ENCODE results near the gene ECT2L. TPM values are rescaled to one million over a fixed set of nuclear protein-coding genes. Genes with fewer than 3 reads are reported as not detected.

The ECT2L gene
- total and polyA plus RNA-seq, 2 of the 4 experiments (the other 2 are of a cell fraction) = not detected

DNA sequence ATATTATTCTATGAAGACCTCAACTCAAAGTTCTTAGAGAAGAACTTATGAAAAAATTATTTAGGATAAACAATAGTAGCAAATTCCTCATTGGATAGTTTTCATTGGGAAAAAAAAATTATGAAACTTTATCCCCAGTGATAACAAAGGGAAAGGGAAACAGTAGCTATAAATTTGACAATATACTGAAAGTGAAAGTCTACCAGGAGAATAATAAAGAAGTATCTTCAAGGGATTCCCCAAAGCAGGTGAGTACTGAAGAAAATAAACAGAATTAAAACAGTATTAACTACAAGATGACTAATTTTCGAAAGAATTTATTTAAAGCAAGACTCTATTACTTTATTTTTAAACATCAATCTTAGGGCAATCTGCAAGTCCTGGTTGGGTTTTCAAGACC lies 135.8 kb downstream of the ECT2L start:
- Histone ChIP-seq H3K9ac (ENCODE audit: low read depth, low read length) (no peak overlapping the region), H2AFZ (replicated peaks; ENCODE audit: low read length, poor library complexity) (no peak overlapping the region), H3K9me1 (ENCODE audit: insufficient read depth, low read length) (no peaks in the 10 kb centered on the region), H2BK20ac (ENCODE audit: low read depth, low read length) (no peak overlapping the region), H3K4ac (ENCODE audit: low read depth, low read length) (no peak overlapping the region), H4K91ac (ENCODE audit: insufficient read depth, low read depth, low read length) (no peak overlapping the region), H2BK15ac (ENCODE audit: low read depth, low read length) (no peak overlapping the region), H3K4me1 (ENCODE audit: control insufficient read depth, insufficient read depth, low read length) (no peaks in the 10 kb centered on the region), H2BK5ac (ENCODE audit: low read depth, low read length, poor library complexity, severe bottlenecking) (no peak overlapping the region), H3K4me2 (ENCODE audit: low read depth, low read length) (no peak overlapping the region), H3K9me3 (ENCODE audit: control insufficient read depth, insufficient read depth, low read length) (no peaks in the 10 kb centered on the region), H3K18ac (ENCODE audit: low read depth, low read length) (no peak overlapping the region), H3K56ac (ENCODE audit: extremely low read depth, insufficient read depth, low read length) (no peak overlapping the region), H3K4me3 (ENCODE audit: insufficient read depth, low read depth, low read length) (no peak overlapping the region), H4K8ac (ENCODE audit: low read depth in 2 of 2, low read length in 2 of 2) (no peak overlapping the region), H2AK5ac (ENCODE audit: low read depth, low read length) (no peak overlapping the region), H3K23ac (ENCODE audit: low read depth, low read length) (no peak overlapping the region), H3K14ac (replicated peaks; ENCODE audit: low read depth, low read length) (no peak overlapping the region), H3K36me3 (ENCODE audit: control insufficient read depth, insufficient read depth, low read length) (peaks cover 3% of the 10 kb centered on the region; the same call in 1 of the 2 replicates), H4K5ac (ENCODE audit: low read depth, low read length) (no peak overlapping the region), H4K20me1 (ENCODE audit: insufficient read depth, low read length) (no peaks in the 10 kb centered on the region), H2AK9ac (replicated peaks; ENCODE audit: low read depth, low read length, poor library complexity) (no peak overlapping the region), H2BK120ac (ENCODE audit: low read depth, low read length) (no peak overlapping the region), H3K27ac (ENCODE audit: insufficient read depth, low read length) (no peak overlapping the region), H3K27me3 (ENCODE audit: control insufficient read depth, insufficient read depth, low read length) (no peaks in the 10 kb centered on the region), H3K79me1 (ENCODE audit: low read depth in 1 of 2, low read length in 2 of 2) (no peaks in the 10 kb centered on the region; a peak in 1 of 4 replicates)
- dilution Hi-C loops (cut with HindIII; ENCODE audit: low sequenced_read_pairs, unreplicated experiment) = no loop called here
- DNase-seq (no peak), ATAC-seq (ENCODE audit: low read depth) (no peak)
- ChIA-PET POLR2A (ENCODE audit: unreplicated experiment) (no interaction called here), CTCF (interaction anchor here (0.6 kb wide), 1 partner anchor 848 kb away, joined by 3 read pairs; no protein-coding TSS in a partner anchor)
- 80% methylated on average over 1 of the region's 1 CpG; no CpG with 5 or more reads in 1 of the 2 experiments for WGBS, 2 experiments (ENCODE audit: extremely low coverage in 2 of 2, insufficient read length in 1 of 2)
- BruUV-seq (replicated peaks) = no TSS peak
- in situ Hi-C loops (cut with MboI; ENCODE audit: low sequenced_read_pairs) = no loop called here
- TF ChIP-seq CHD1 (IDR thresholded peaks at IDR 0.05; ENCODE audit: low read depth, low read length) = no peak
- TF ChIP-seq CTCF (conservative IDR thresholded peaks at IDR 0.05; ENCODE audit: low read depth, low read length) = no peak
- TF ChIP-seq FOS (IDR thresholded peaks at IDR 0.05; ENCODE audit: low read depth, low read length) = no peak
- no peak for TF ChIP-seq SMC3 (IDR thresholded peaks at IDR 0.05; ENCODE audit: low read depth, low read length)
- TF ChIP-seq MXI1 (IDR thresholded peaks at IDR 0.05; ENCODE audit: borderline replicate concordance, low read depth, low read length) = no peak
- no peak for TF ChIP-seq BHLHE40 (IDR thresholded peaks at IDR 0.05; ENCODE audit: low read depth, low read length)
- TF ChIP-seq MAFK (IDR thresholded peaks at IDR 0.05; ENCODE audit: low read depth, low read length) = no peak
- TF ChIP-seq POLR2A (IDR thresholded peaks at IDR 0.05; ENCODE audit: low read depth, low read length) = no peak
- TF ChIP-seq CEBPB (IDR thresholded peaks at IDR 0.05; ENCODE audit: low read depth, low read length) = no peak
- TF ChIP-seq RCOR1 (IDR thresholded peaks at IDR 0.05; ENCODE audit: insufficient replicate concordance, low read length) = no peak
- TF ChIP-seq RFX5 (IDR thresholded peaks at IDR 0.05; ENCODE audit: low read depth, low read length) = no peak
- TF ChIP-seq USF2 (IDR thresholded peaks at IDR 0.05; ENCODE audit: low read depth, low read length) = no peak
- intact Hi-C loops (cut with micrococcal nuclease) = loop anchor here (1.0 kb wide), 1 partner anchor 20 kb away; no protein-coding TSS in a partner anchor
